Globus pallidus (tissue), 1 donor: Measurements from ENCODE around the gene XAB2.

ENCODE experiments used
- DNase-seq: peaks from one replicate; pipeline ENCODE4 v3.0.0-alpha.2; 2015; ENCODE audit warnings: low spot score

The XAB2 gene

GRCh38 chr19:7629347-7630054 lies at the start of gene XAB2, which contains the start of gene PET100:
TSS of gene XAB2 (minus strand) at chr19:7629545. CDS start at chr19:7629527, 18 bp downstream.
TSS of gene PET100 (plus strand) at chr19:7629793. CDS start at chr19:7629834, 41 bp downstream.
- DNase-seq = peak; percentile 99

GRCh38 chr19:7677669-7678311 lies 48.4 kb upstream of the XAB2 start:
- DNase-seq = no peak

- DNase-seq = no peak
These were observed 47.5 kb upstream of the XAB2 start, which contains the start of gene MCEMP1 for GRCh38 chr19:7676854-7677253. TSS of gene MCEMP1 (plus strand) at chr19:7677090. CDS start at chr19:7677121, 31 bp downstream.

GRCh38 chr19:7676376-7676775 lies 47.0 kb upstream of the XAB2 start:
- no peak for DNase-seq

GRCh38 chr19:7674010-7675005 lies 45.0 kb upstream of the XAB2 start:
- no peak for DNase-seq

GRCh38 chr19:7672522-7672921 lies 43.2 kb upstream of the XAB2 start:
- DNase-seq = no peak

- DNase-seq = no peak
These were observed 41.4 kb upstream of the XAB2 start for GRCh38 chr19:7670790-7671189.

GRCh38 chr19:7670150-7670783 lies 40.9 kb upstream of the XAB2 start:
- no peak for DNase-seq

- no peak for DNase-seq
These were observed 40.3 kb upstream of the XAB2 start for GRCh38 chr19:7669641-7670040.

- DNase-seq = no peak
These were observed 39.5 kb upstream of the XAB2 start, which contains the start of gene RETN for GRCh38 chr19:7668842-7669241. TSS of gene RETN (plus strand) at chr19:7669049. CDS start at chr19:7669327, 278 bp downstream.

- DNase-seq = no peak
These were observed 35.7 kb upstream of the XAB2 start for GRCh38 chr19:7665076-7665475.

- DNase-seq = no peak
These were observed 34.4 kb upstream of the XAB2 start for GRCh38 chr19:7663706-7664105.

GRCh38 chr19:7662657-7663056 lies 33.3 kb upstream of the XAB2 start:
- no peak for DNase-seq

GRCh38 chr19:7661744-7662538 lies 32.6 kb upstream of the XAB2 start:
- no peak for DNase-seq

GRCh38 chr19:7658219-7658686 lies 28.9 kb upstream of the XAB2 start:
- peak; percentile 40 for DNase-seq

GRCh38 chr19:7657131-7657751 lies 27.9 kb upstream of the XAB2 start:
- DNase-seq = no peak

GRCh38 chr19:7655581-7655980 lies 26.2 kb upstream of the XAB2 start:
- DNase-seq = no peak

GRCh38 chr19:7654401-7654800 lies 25.1 kb upstream of the XAB2 start:
- no peak for DNase-seq

GRCh38 chr19:7652061-7652641 lies 22.8 kb upstream of the XAB2 start:
- DNase-seq = peak; percentile 46

GRCh38 chr19:7650148-7650547 lies 20.8 kb upstream of the XAB2 start:
- DNase-seq = no peak
